ENCODE data around the gene CIZ1.

- TF ChIP-seq SREBF2 (IDR thresholded peaks at IDR 0.05; ENCODE audit: low read length) (no peak), CBX5 (IDR thresholded peaks at IDR 0.05; ENCODE audit: low read depth) (no peak), CTCF (IDR thresholded peaks at IDR 0.05 in 2 of 3, conservative IDR thresholded peaks at IDR 0.05 in 1 of 3; ENCODE audit: control insufficient read depth in 2 of 3, extremely low read depth in 1 of 3, insufficient read depth in 1 of 3, low read depth in 3 of 3, low read length in 3 of 3) (no peak), SMAD5 (IDR thresholded peaks at IDR 0.05; ENCODE audit: low read depth) (no peak), SIN3A (IDR thresholded peaks at IDR 0.05; ENCODE audit: low read depth, low read length) (no peak), MEF2A (IDR thresholded peaks at IDR 0.05; ENCODE audit: insufficient read depth, low read depth, low read length) (no peak), YY1 (IDR thresholded peaks at IDR 0.05; ENCODE audit: low read depth, low read length) (no peak)
Measured at GRCh38 chr9:128121924-128122808, 69.2 kb downstream of the CIZ1 start.
